ENCODE measurements around the gene DBN1.
A peak's percentile ranks its signal among the peaks of the same experiment; 100 is the strongest.

DBN1 gene

GRCh38 chr5:177414481-177414880, 59.0 kb downstream of the DBN1 start:
- Histone ChIP-seq H3K27me3 (ENCODE audit: insufficient read depth, low read length, poor library complexity) (no peaks in the 10 kb centered on the region), H4K20me1 (ENCODE audit: insufficient read depth, low read length) (no peaks in the 10 kb centered on the region), H3K36me3 (ENCODE audit: insufficient read depth, low read length) (no peaks in the 10 kb centered on the region), H3K4me2 (ENCODE audit: insufficient read depth, low read length) (no peak overlapping the region), H2AFZ (ENCODE audit: low read depth, low read length) (no peak overlapping the region), H3K9ac (ENCODE audit: low read depth, low read length) (no peak overlapping the region), H3K4me3 (ENCODE audit: low read depth in 1 of 2, low read length in 2 of 2) (no peak overlapping the region), H3K9me3 (ENCODE audit: insufficient read depth, low read length, severe bottlenecking) (no peaks in the 10 kb centered on the region), H3K4me1 (ENCODE audit: insufficient read depth, low read length) (peaks cover 3% of the 10 kb centered on the region; the same call in 1 of the 2 replicates), H3K27ac (ENCODE audit: low read length) (no peak overlapping the region), H3K79me2 (ENCODE audit: insufficient read depth, low read length) (no peaks in the 10 kb centered on the region)
- TF ChIP-seq EZH2 (IDR thresholded peaks at IDR 0.05; ENCODE audit: borderline replicate concordance, low read depth, low read length, severe bottlenecking): no peak
- no peak for TF ChIP-seq CTCF (IDR thresholded peaks at IDR 0.05; ENCODE audit: borderline replicate concordance, extremely low read depth, low read length, poor library complexity, severe bottlenecking)
- no peak for ATAC-seq (ENCODE audit: insufficient read depth, low read depth)
- DNase-seq: no peak

GRCh38 chr5:177412603-177413233, 60.7 kb downstream of the DBN1 start:
- Histone ChIP-seq H3K4me2 (ENCODE audit: insufficient read depth, low read length) (no peak overlapping the region), H3K9me3 (ENCODE audit: insufficient read depth, low read length, severe bottlenecking) (no peaks in the 10 kb centered on the region), H3K36me3 (ENCODE audit: insufficient read depth, low read length) (no peaks in the 10 kb centered on the region), H3K27me3 (ENCODE audit: insufficient read depth, low read length, poor library complexity) (no peaks in the 10 kb centered on the region), H3K9ac (ENCODE audit: low read depth, low read length) (no peak overlapping the region), H3K27ac (ENCODE audit: low read length) (no peak overlapping the region), H3K79me2 (ENCODE audit: insufficient read depth, low read length) (no peaks in the 10 kb centered on the region), H4K20me1 (ENCODE audit: insufficient read depth, low read length) (no peaks in the 10 kb centered on the region), H3K4me1 (ENCODE audit: insufficient read depth, low read length) (peaks cover 3% of the 10 kb centered on the region; the same call in 1 of the 2 replicates), H3K4me3 (ENCODE audit: low read depth in 1 of 2, low read length in 2 of 2) (no peak overlapping the region), H2AFZ (ENCODE audit: low read depth, low read length) (no peak overlapping the region)
- TF ChIP-seq EZH2 (IDR thresholded peaks at IDR 0.05; ENCODE audit: borderline replicate concordance, low read depth, low read length, severe bottlenecking): no peak
- TF ChIP-seq CTCF (IDR thresholded peaks at IDR 0.05; ENCODE audit: borderline replicate concordance, extremely low read depth, low read length, poor library complexity, severe bottlenecking): no peak
- DNase-seq (no peak), ATAC-seq (ENCODE audit: insufficient read depth, low read depth) (peak; percentile 54; the same call in 2 of the 3 replicates)

- H3K27me3 ChIP-seq (ENCODE audit: insufficient read depth, low read length, poor library complexity): peaks cover 13% of the 10 kb centered on the region
- ATAC-seq (ENCODE audit: insufficient read depth, low read depth) (peak; percentile 53), DNase-seq (no peak)
- H3K9ac ChIP-seq (ENCODE audit: low read depth, low read length): no peak overlapping the region
- H3K4me1 ChIP-seq (ENCODE audit: insufficient read depth, low read length): peaks cover 3% of the 10 kb centered on the region; the same call in 1 of the 2 replicates
- no peak overlapping the region for H2AFZ ChIP-seq (ENCODE audit: low read depth, low read length)
- H4K20me1 ChIP-seq (ENCODE audit: insufficient read depth, low read length): no peaks in the 10 kb centered on the region
- TF ChIP-seq CTCF (IDR thresholded peaks at IDR 0.05; ENCODE audit: borderline replicate concordance, extremely low read depth, low read length, poor library complexity, severe bottlenecking): no peak
- TF ChIP-seq EZH2 (IDR thresholded peaks at IDR 0.05; ENCODE audit: borderline replicate concordance, low read depth, low read length, severe bottlenecking): no peak
- no peak overlapping the region for H3K27ac ChIP-seq (ENCODE audit: low read length)
- no peak overlapping the region for H3K4me3 ChIP-seq (ENCODE audit: low read depth in 1 of 2, low read length in 2 of 2)
- no peaks in the 10 kb centered on the region for H3K36me3 ChIP-seq (ENCODE audit: insufficient read depth, low read length)
- no peak overlapping the region for H3K4me2 ChIP-seq (ENCODE audit: insufficient read depth, low read length)
- H3K79me2 ChIP-seq (ENCODE audit: insufficient read depth, low read length): no peaks in the 10 kb centered on the region
- no peaks in the 10 kb centered on the region for H3K9me3 ChIP-seq (ENCODE audit: insufficient read depth, low read length, severe bottlenecking)
These were observed 62.9 kb downstream of the DBN1 start for GRCh38 chr5:177410575-177410974.
